Measurements from ENCODE around the gene SALL1.

GRCh38 chr16:51139568-51139967 is 11.5 kb downstream of the SALL1 start:
- no peak for TF ChIP-seq SIN3A (IDR thresholded peaks at IDR 0.05; ENCODE audit: borderline replicate concordance, low read depth, low read length)
- TF ChIP-seq GABPA (IDR thresholded peaks at IDR 0.05; ENCODE audit: low read depth), result no peak
- no peak for TF ChIP-seq USF1 (IDR thresholded peaks at IDR 0.05; ENCODE audit: borderline replicate concordance, low read depth)
- TF ChIP-seq CTCF (IDR thresholded peaks at IDR 0.05), result no peak
- TF ChIP-seq REST (IDR thresholded peaks at IDR 0.05; ENCODE audit: low read depth, low read length), result no peak
- no peak for TF ChIP-seq EP300 (IDR thresholded peaks at IDR 0.05; ENCODE audit: borderline replicate concordance in 1 of 2, low read depth in 1 of 2, low read length in 1 of 2)
- TF ChIP-seq MXI1 (IDR thresholded peaks at IDR 0.05; ENCODE audit: low read depth, low read length), result no peak
- TF ChIP-seq POLR2AphosphoS5 (IDR thresholded peaks at IDR 0.05; ENCODE audit: low read depth, low read length), result no peak
- TF ChIP-seq SMC3 (IDR thresholded peaks at IDR 0.05; ENCODE audit: low read depth, low read length), result no peak
- TF ChIP-seq MAX (IDR thresholded peaks at IDR 0.05; ENCODE audit: low read depth), result no peak
- TF ChIP-seq FOSL2 (IDR thresholded peaks at IDR 0.05; ENCODE audit: borderline replicate concordance, low read depth), result no peak
- TF ChIP-seq RAD21 (IDR thresholded peaks at IDR 0.05; ENCODE audit: low read length), result no peak
- no peak for TF ChIP-seq MEF2A (IDR thresholded peaks at IDR 0.05; ENCODE audit: borderline replicate concordance, low read depth)
